ENCODE measurements around the gene IQCB1. TPM values are rescaled to one million over a fixed set of nuclear protein-coding genes. Genes with fewer than 3 reads are reported as not detected.

Gene IQCB1
- total and polyA plus RNA-seq, 2 of the 8 experiments (the other 6 are each of a cell fraction or from before 2014, with no cell fraction given), result 21.7 to 31.2 TPM

GRCh38 chr3:121739902-121740301, 95.0 kb downstream of the IQCB1 start:
- H3K14ac ChIP-seq (ENCODE audit: insufficient read length), result no peak overlapping the region
- CTCF ChIA-PET (ENCODE audit: partially characterized antibody), result no interaction called here
- H4K91ac ChIP-seq (replicated peaks; ENCODE audit: insufficient read length, low read length), result no peak overlapping the region
- H2BK5ac ChIP-seq (ENCODE audit: low read depth, low read length), result no peak overlapping the region
- no peak overlapping the region for H3K4ac ChIP-seq (replicated peaks; ENCODE audit: insufficient read length, low read depth, low read length)
- peaks cover 0 to 61% of the 10 kb centered on the region in 2 experiments; a peak in 3 of 4 replicates for H3K79me2 ChIP-seq (ENCODE audit: control insufficient read depth in 1 of 2, insufficient read depth in 2 of 2, low read length in 2 of 2)
- no peak overlapping the region for H3K56ac ChIP-seq (replicated peaks; ENCODE audit: insufficient read length, low read depth, low read length)
- peaks cover 0 to 4% of the 10 kb centered on the region in 2 experiments for H4K20me1 ChIP-seq (replicated peaks in 1 of 2; ENCODE audit: control insufficient read depth in 1 of 2, insufficient read depth in 2 of 2, low read length in 2 of 2)
- TF ChIP-seq YY1 (IDR thresholded peaks at IDR 0.05; ENCODE audit: low read depth, low read length), result no peak
- H3K9ac ChIP-seq (replicated peaks in 1 of 4; ENCODE audit: extremely low read depth in 1 of 4, low read depth in 3 of 4, low read length in 3 of 4), result no peak overlapping the region
- no peaks in the 10 kb centered on the region for H3K36me3 ChIP-seq (ENCODE audit: control insufficient read depth in 2 of 4, insufficient read depth in 4 of 4, low read length in 3 of 4)
- H3K23ac ChIP-seq (ENCODE audit: insufficient read length), result no peak overlapping the region
- H2AFZ ChIP-seq (ENCODE audit: low read length), result no peak overlapping the region
- H2BK120ac ChIP-seq (replicated peaks; ENCODE audit: low read depth, low read length), result no peak overlapping the region
- no peaks in the 10 kb centered on the region; the same call in 1 of the 2 replicates for H3K79me1 ChIP-seq (ENCODE audit: low read depth, low read length)
- FAIRE-seq (no peak), DNase-seq (ENCODE audit: low read depth in 1 of 2, low spot score in 2 of 2) (no peak)
- H4K5ac ChIP-seq (ENCODE audit: insufficient read length, low read depth, low read length), result no peak overlapping the region
- no peak overlapping the region for H2AK5ac ChIP-seq (ENCODE audit: low read depth, low read length)
- no peak overlapping the region for H3K27ac ChIP-seq (ENCODE audit: low read depth, low read length)
- no peak overlapping the region for H3K4me3 ChIP-seq (ENCODE audit: extremely low read depth in 1 of 4, insufficient read depth in 2 of 4, low read depth in 3 of 4, low read length in 4 of 4)
- H3K4me2 ChIP-seq (ENCODE audit: insufficient read depth in 1 of 2, low read depth in 2 of 2, low read length in 2 of 2), result no peak overlapping the region
- no peaks in the 10 kb centered on the region for H3K23me2 ChIP-seq (ENCODE audit: low read depth, low read length)
- no peak overlapping the region for H2BK20ac ChIP-seq (ENCODE audit: low read length)
- POLR2A ChIA-PET (ENCODE audit: partially characterized antibody), result interaction anchor here (1.9 kb wide), 1 partner anchor 9 kb away, joined by 6 read pairs; the partner anchor contains the start of gene GOLGB1
- H4K8ac ChIP-seq (ENCODE audit: extremely low read depth, insufficient read depth, low read length), result no peak overlapping the region
- no peak overlapping the region for H3K18ac ChIP-seq (ENCODE audit: extremely low read depth, low read length)
- H3K9me3 ChIP-seq (ENCODE audit: insufficient read depth in 2 of 2, low read depth in 1 of 2, low read length in 1 of 2), result no peaks in the 10 kb centered on the region
- no peaks in the 10 kb centered on the region for H3K4me1 ChIP-seq (replicated peaks in 1 of 4; ENCODE audit: control insufficient read depth in 3 of 4, insufficient read depth in 4 of 4, low read length in 3 of 4)
- no peak overlapping the region for H2BK12ac ChIP-seq (ENCODE audit: low read depth, low read length)
- H3K27me3 ChIP-seq (replicated peaks in 1 of 4; ENCODE audit: control insufficient read depth in 3 of 4, extremely low read depth in 1 of 4, insufficient read depth in 3 of 4, low read length in 3 of 4), result no peaks in the 10 kb centered on the region
- no peak overlapping the region for H2BK15ac ChIP-seq (ENCODE audit: low read length)
